GM19463 (cell line): Measurements from ENCODE around the gene RAC2.

Source experiments
- ATAC-seq: cut with Tn5 transposase; IDR thresholded peaks from one replicate; pipeline ENCODE4 v1.9.1; 2021; ENCODE audit warnings: mild to moderate bottlenecking, moderate library complexity; ENCODE audit not compliant: unreplicated experiment

Gene RAC2

GRCh38 chr22:37193629-37194191, 50.4 kb downstream of the RAC2 start:
- no peak for ATAC-seq

DNA sequence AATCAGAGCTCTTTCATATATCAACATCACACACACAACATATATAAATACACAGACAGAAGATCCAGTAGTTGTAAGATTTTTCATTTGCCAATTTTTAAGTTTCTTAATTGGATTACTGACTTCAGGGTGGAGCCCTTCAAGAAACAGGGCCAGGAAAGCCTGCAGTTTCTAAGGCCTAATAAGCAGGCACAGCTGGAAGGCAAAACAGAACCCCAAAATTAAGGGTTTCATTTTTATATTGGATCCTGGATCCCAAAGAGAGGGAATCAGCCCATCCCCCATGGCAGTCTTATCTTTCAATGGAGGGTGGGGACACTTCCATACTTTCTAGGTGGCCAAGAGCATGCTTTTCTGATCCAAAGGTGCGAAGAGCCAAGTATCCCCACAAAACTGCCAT, 51.3 kb downstream of the RAC2 start:
- ATAC-seq: no peak

- no peak for ATAC-seq
Observed at GRCh38 chr22:37192204-37192603, 51.9 kb downstream of the RAC2 start.

DNA sequence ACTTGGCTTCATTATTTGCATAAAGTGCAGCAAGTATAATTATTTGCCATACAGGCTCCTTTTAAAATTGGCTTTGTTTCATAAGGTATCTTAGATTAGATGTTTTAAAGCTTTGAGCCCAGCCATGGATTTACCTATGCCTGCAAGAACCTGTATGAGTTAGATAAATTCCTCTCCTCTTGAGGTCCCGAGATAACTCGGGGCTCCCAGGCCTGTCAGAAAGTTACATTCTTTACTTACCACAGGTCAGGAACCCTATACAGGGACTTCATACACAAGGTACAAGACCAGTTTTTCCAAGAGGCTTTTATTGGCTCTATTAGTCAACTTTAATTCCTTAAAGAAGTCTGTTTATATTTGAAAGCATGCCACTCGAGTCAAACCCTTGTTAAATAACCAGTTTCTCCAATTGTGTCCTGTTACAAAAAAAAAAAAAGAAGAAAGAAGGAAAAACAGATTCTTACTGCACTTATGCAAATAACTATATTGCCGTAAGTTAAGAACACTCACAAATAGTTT, 53.7 kb downstream of the RAC2 start:
- no peak for ATAC-seq

- no peak for ATAC-seq
Observed at GRCh38 chr22:37188901-37189466, 55.1 kb downstream of the RAC2 start.

DNA sequence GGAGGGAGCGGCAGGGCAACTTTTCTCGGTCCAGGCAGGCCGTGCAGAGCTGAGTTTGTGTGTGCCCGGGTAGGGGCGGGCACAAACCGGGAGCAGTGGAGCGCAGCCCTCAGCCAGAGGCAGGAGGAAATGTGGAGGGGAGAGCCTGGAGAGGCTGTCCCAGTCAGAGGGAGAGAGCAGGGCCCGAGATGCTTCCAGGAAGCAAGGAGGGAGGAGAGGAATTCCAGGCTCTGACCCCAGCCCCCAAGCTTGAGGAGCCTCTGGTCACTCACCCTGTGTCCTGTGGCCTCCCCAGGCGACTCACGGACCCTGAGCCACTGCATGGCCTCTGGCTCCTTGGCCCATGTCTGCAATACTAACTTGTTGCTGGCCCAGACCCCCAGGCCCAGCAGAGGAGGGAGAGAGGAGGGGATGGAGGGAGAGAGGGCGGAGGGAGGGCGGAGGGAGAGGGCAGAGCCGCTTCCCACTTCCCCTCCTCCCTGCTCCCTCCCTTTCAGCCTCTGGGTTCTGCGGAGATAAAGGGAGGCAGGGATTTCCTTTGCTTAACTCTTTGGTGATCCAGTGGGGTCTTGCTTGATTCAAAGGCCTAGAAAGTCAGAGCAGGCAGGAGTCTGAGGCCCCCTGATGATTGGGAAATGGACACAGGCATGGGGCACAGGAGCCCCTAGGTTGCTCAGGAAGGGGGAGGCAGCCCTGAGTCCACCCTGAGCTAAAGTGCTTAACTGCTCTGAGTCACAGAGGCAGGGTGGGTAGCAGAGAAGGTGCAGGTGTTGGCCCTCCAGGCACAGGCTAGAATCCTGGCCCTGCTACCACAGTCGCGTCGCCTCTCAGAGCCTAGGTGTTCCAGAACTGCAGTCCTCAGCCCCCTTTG, 55.9 kb downstream of the RAC2 start, which contains the start of gene C1QTNF6:
TSS of gene C1QTNF6 (minus strand) at position 357 of the 871 bp plus-strand sequence. CDS start at position 323, 34 bp downstream.
- ATAC-seq: no peak

GRCh38 chr22:37187552-37187890, 56.5 kb downstream of the RAC2 start:
- ATAC-seq: no peak

DNA sequence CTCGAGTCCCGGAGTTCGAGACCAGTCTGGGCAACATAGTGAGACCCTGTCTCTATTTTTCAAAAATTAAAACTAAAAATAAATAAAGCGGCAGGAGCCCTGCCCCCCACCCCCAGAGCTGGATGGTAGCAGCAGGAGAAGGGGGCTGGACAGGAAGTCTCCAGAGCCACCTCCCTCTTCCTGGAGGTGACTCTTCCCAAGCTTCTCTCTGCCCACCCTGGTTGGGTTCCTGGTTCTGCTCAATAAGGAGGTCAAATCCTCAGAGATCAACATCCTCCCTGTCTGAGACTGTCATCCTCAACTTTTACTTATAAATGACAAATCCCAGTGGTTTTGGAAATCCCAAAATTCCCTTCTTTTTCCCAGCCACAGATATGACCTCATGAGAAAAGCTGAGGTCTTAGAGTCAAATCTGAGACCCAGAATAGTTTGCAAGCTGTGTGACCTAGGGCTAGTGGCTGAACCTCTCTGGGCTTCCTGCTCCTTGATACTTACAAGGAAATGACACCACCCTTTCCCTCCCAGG, 57.0 kb downstream of the RAC2 start:
- no peak for ATAC-seq

- no peak for ATAC-seq
Observed at GRCh38 chr22:37186228-37186996, 57.7 kb downstream of the RAC2 start.

DNA sequence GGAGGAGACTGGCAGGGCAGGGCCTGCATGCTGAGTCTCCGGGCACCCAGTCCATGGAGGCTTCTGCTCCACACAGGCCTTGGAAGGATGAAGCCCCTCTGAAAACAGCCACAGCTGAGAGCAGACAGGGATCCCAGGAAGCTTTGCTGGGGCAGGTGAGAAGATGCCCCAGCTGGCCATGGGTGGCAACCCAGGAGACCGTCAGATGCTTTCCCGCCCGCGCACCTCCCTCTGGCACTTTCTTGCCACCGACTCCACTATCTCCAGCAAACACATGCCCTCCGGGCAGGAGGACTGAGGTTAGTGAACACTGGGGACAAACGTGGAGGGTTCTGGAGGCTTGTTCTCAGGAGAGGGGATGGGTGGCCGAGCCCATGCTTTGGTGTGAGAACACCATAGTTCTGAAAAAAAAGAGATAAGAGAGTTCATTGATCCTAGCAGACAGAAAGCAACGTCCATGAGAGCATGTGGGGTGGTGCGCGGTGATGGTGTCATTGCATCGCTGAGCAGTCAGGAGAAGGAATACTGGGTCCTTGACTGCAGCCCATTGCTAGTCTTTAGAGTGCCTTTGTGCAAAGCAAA, 58.3 kb downstream of the RAC2 start:
- ATAC-seq: no peak

GRCh38 chr22:37184816-37185541, 59.1 kb downstream of the RAC2 start:
- no peak for ATAC-seq

- no peak for ATAC-seq
Observed at GRCh38 chr22:37184380-37184755, 59.7 kb downstream of the RAC2 start.

- ATAC-seq: no peak
Observed at GRCh38 chr22:37183432-37184379, 60.4 kb downstream of the RAC2 start.

DNA sequence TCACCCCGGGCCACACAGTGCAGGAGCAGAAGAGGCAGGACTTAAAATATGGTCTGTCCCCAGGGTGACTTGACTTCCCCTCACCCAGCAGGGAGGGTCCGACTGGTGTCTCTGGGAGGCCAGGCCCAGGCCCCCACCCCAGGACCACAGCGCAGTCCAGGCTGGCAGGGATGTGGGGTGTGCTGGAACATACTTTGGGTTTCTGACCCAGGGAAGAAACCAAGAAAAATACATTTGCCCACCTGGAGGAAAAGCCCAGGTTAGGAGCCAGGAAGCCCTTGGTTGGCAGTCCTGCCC, 61.2 kb downstream of the RAC2 start:
- ATAC-seq: no peak

GRCh38 chr22:37182101-37182948, 61.7 kb downstream of the RAC2 start:
- no peak for ATAC-seq

- ATAC-seq: no peak
Observed at GRCh38 chr22:37181681-37182080, 62.4 kb downstream of the RAC2 start.

- no peak for ATAC-seq
Observed at GRCh38 chr22:37180531-37181231, 63.4 kb downstream of the RAC2 start.
